PC-3 (cell line): ENCODE results near the gene RRM2.

Experiments
- CTCF ChIP-seq: fragments of 300-600 bp; sonication (generic); conservative IDR thresholded peaks from 2 replicates; pipeline ENCODE4 v1.5.1; 2017; ENCODE audit warnings: antibody characterized with exemption, low read depth, mild to moderate bottlenecking, low read length
- EZH2phosphoT487 ChIP-seq: fragments of 300-600 bp; sonication (generic); IDR thresholded peaks from 2 replicates; pipeline ENCODE4 v1.6.1; 2018; ENCODE audit warnings: mild to moderate bottlenecking, antibody characterized with exemption, low read length, borderline replicate concordance

GRCh38 chr2:10141736-10142639 lies 19.4 kb downstream of the RRM2 start:
- peak; percentile 71 for TF ChIP-seq CTCF
- no peak for TF ChIP-seq EZH2phosphoT487
